HG02610 (cell line): ENCODE measurements around the gene VAV2.

Experiments
- ATAC-seq: cut with Tn5 transposase; IDR thresholded peaks from one replicate; pipeline ENCODE4 v1.9.1; 2021; ENCODE audit warnings: mild to moderate bottlenecking, moderate library complexity; ENCODE audit not compliant: unreplicated experiment

Gene VAV2

GRCh38 chr9:133805876-133806622, 186.1 kb downstream of the VAV2 start:
- ATAC-seq: no peak

- no peak for ATAC-seq
Observed at GRCh38 chr9:133804199-133804598, 187.9 kb downstream of the VAV2 start.

- ATAC-seq: no peak
Observed at GRCh38 chr9:133803745-133804144, 188.4 kb downstream of the VAV2 start.

- no peak for ATAC-seq
Observed at GRCh38 chr9:133803028-133803585, 189.0 kb downstream of the VAV2 start.

- no peak for ATAC-seq
Observed at GRCh38 chr9:133801739-133802138, 190.4 kb downstream of the VAV2 start.

GRCh38 chr9:133800266-133800665, 191.9 kb downstream of the VAV2 start:
- no peak for ATAC-seq

- ATAC-seq: no peak
Observed at GRCh38 chr9:133799716-133800115, 192.4 kb downstream of the VAV2 start.

GRCh38 chr9:133799106-133799505, 193.0 kb downstream of the VAV2 start:
- ATAC-seq: no peak

GRCh38 chr9:133798160-133798559, 194.0 kb downstream of the VAV2 start:
- ATAC-seq: no peak

GRCh38 chr9:133797406-133798105, 194.6 kb downstream of the VAV2 start:
- ATAC-seq: no peak

- no peak for ATAC-seq
Observed at GRCh38 chr9:133796562-133796961, 195.6 kb downstream of the VAV2 start.

- ATAC-seq: no peak
Observed at GRCh38 chr9:133795049-133795448, 197.1 kb downstream of the VAV2 start.

- no peak for ATAC-seq
Observed at GRCh38 chr9:133794016-133794760, 197.9 kb downstream of the VAV2 start.

- no peak for ATAC-seq
Observed at GRCh38 chr9:133793471-133793870, 198.7 kb downstream of the VAV2 start.

GRCh38 chr9:133792721-133793470, 199.2 kb downstream of the VAV2 start:
- ATAC-seq: peak; percentile 51

- no peak for ATAC-seq
Observed at GRCh38 chr9:133791735-133792649, 200.1 kb downstream of the VAV2 start.

- ATAC-seq: no peak
Observed at GRCh38 chr9:133791069-133791468, 201.1 kb downstream of the VAV2 start.

GRCh38 chr9:133789778-133790177, 202.3 kb downstream of the VAV2 start:
- ATAC-seq: no peak

GRCh38 chr9:133788819-133789717, 203.1 kb downstream of the VAV2 start:
- no peak for ATAC-seq
